Loucy (cell line): ENCODE data around the gene PITPNC1.

Experiments
- H2AFZ ChIP-seq: fragments of 200-600 bp; sonication (generic); 2 replicates; pipeline ENCODE4 v1.6.0; 2016; ENCODE audit warnings: antibody characterized with exemption, mild to moderate bottlenecking, low read length, moderate library complexity
- H3F3A ChIP-seq: fragments of 200-600 bp; 2 replicates; pipeline ENCODE4 v1.6.0; 2016; ENCODE audit warnings: antibody characterized with exemption, low read depth, mild to moderate bottlenecking
- H3K27me3 ChIP-seq: fragments of 200-600 bp; sonication (generic); 2 replicates; pipeline ENCODE4 v1.6.1; 2014; ENCODE audit warnings: low read length, mild to moderate bottlenecking; ENCODE audit not compliant: insufficient read depth, poor library complexity, severe bottlenecking
- H3K36me3 ChIP-seq: fragments of 200-600 bp; sonication (generic); 2 replicates; pipeline ENCODE4 v1.6.1; 2016; ENCODE audit warnings: low read length; ENCODE audit not compliant: insufficient read depth
- H3K4me1 ChIP-seq: fragments of 200-600 bp; sonication (generic); 2 replicates; pipeline ENCODE4 v1.5.1; 2014; ENCODE audit warnings: low read length, mild to moderate bottlenecking; ENCODE audit not compliant: insufficient read depth, poor library complexity, severe bottlenecking
- H3K4me2 ChIP-seq: fragments of 200-600 bp; sonication (generic); 2 replicates; pipeline ENCODE4 v1.6.0; 2014; ENCODE audit warnings: antibody characterized with exemption, low read length, low read depth, mild to moderate bottlenecking; ENCODE audit not compliant: poor library complexity, severe bottlenecking
- H3K4me3 ChIP-seq: fragments of 200-600 bp; sonication (generic); 2 replicates; pipeline ENCODE4 v1.5.1; 2014; ENCODE audit warnings: low read length, mild to moderate bottlenecking, mixed read lengths; ENCODE audit not compliant: poor library complexity, severe bottlenecking
- H3K79me2 ChIP-seq: fragments of 200-600 bp; sonication (generic); 2 replicates; pipeline ENCODE4 v1.6.1; 2014; ENCODE audit warnings: low read length; ENCODE audit not compliant: insufficient read depth
- H3K9ac ChIP-seq: fragments of 200-600 bp; sonication (generic); 2 replicates; pipeline ENCODE4 v1.6.0; 2014; ENCODE audit warnings: mild to moderate bottlenecking, low read depth, low read length, moderate library complexity; ENCODE audit not compliant: poor library complexity, severe bottlenecking
- H3K9me2 ChIP-seq: fragments of 200-600 bp; sonication (generic); replicated peaks from 2 replicates; pipeline ENCODE4 v1.6.1; 2016; ENCODE audit warnings: low read depth, low read length, mixed read lengths
- H3K9me3 ChIP-seq: fragments of 200-600 bp; sonication (generic); 2 replicates; pipeline ENCODE4 v1.6.1; 2014; ENCODE audit warnings: mild to moderate bottlenecking, antibody characterized with exemption, low read length, low read depth; ENCODE audit not compliant: insufficient read depth
- H4K20me1 ChIP-seq: fragments of 200-600 bp; sonication (generic); 2 replicates; pipeline ENCODE4 v1.6.0; 2014; ENCODE audit warnings: antibody characterized with exemption, low read length, mild to moderate bottlenecking; ENCODE audit not compliant: insufficient read depth, poor library complexity, severe bottlenecking
- CTCF ChIP-seq: fragments of 200-600 bp; sonication (generic); conservative IDR thresholded peaks from 2 replicates; pipeline ENCODE4 v1.5.1; 2014; ENCODE audit warnings: mild to moderate bottlenecking, antibody characterized with exemption, low read length
- EZH2phosphoT487 ChIP-seq: fragments of 200-600 bp; IDR thresholded peaks from 2 replicates; pipeline ENCODE4 v1.6.1; 2018; ENCODE audit warnings: antibody characterized with exemption, mild to moderate bottlenecking, moderate library complexity, borderline replicate concordance

Gene PITPNC1

GRCh38 chr17:67729903-67730302, 352.8 kb downstream of the PITPNC1 start:
- H3K36me3 ChIP-seq = peaks cover 73% of the 10 kb centered on the region
- peaks cover 11% of the 10 kb centered on the region for H4K20me1 ChIP-seq
- no peak overlapping the region for H2AFZ ChIP-seq
- H3K9ac ChIP-seq = no peak overlapping the region
- no peaks in the 10 kb centered on the region for H3F3A ChIP-seq
- no peaks in the 10 kb centered on the region for H3K9me2 ChIP-seq
- peaks cover 4% of the 10 kb centered on the region; the same call in 1 of the 2 replicates for H3K9me3 ChIP-seq
- H3K79me2 ChIP-seq = peaks cover 22% of the 10 kb centered on the region; the same call in 1 of the 2 replicates
- no peaks in the 10 kb centered on the region for H3K27me3 ChIP-seq
- no peak overlapping the region for H3K4me3 ChIP-seq
- H3K4me2 ChIP-seq = no peak overlapping the region
- no peak for TF ChIP-seq EZH2phosphoT487
- peaks cover 8% of the 10 kb centered on the region for H3K4me1 ChIP-seq

- peaks cover 14% of the 10 kb centered on the region for H4K20me1 ChIP-seq
- no peak overlapping the region for H3K9ac ChIP-seq
- no peak overlapping the region for H3K4me2 ChIP-seq
- H3K9me2 ChIP-seq = no peaks in the 10 kb centered on the region
- H3K79me2 ChIP-seq = peaks cover 22% of the 10 kb centered on the region; the same call in 1 of the 2 replicates
- H3K4me3 ChIP-seq = no peak overlapping the region
- TF ChIP-seq EZH2phosphoT487 (no peak), CTCF (no peak)
- peaks cover 8% of the 10 kb centered on the region for H3K4me1 ChIP-seq
- H3K9me3 ChIP-seq = peaks cover 4% of the 10 kb centered on the region; the same call in 1 of the 2 replicates
- H3F3A ChIP-seq = no peaks in the 10 kb centered on the region
- H3K27me3 ChIP-seq = no peaks in the 10 kb centered on the region
- no peak overlapping the region for H2AFZ ChIP-seq
- peaks cover 69% of the 10 kb centered on the region for H3K36me3 ChIP-seq
Observed at GRCh38 chr17:67730731-67731130, 353.6 kb downstream of the PITPNC1 start.

GRCh38 chr17:67733449-67733848, 356.4 kb downstream of the PITPNC1 start:
- H3F3A ChIP-seq = no peaks in the 10 kb centered on the region
- H3K36me3 ChIP-seq = peaks cover 81% of the 10 kb centered on the region

More at GRCh38 chr17:67733449-67733848, 356.4 kb downstream of the PITPNC1 start:
- TF ChIP-seq CTCF = no peak
- peaks cover 8% of the 10 kb centered on the region for H3K4me1 ChIP-seq
- no peak overlapping the region for H2AFZ ChIP-seq
- H3K4me2 ChIP-seq = no peak overlapping the region
- H3K79me2 ChIP-seq = peaks cover 22% of the 10 kb centered on the region; the same call in 1 of the 2 replicates
- H3K9me3 ChIP-seq = peaks cover 4% of the 10 kb centered on the region; the same call in 1 of the 2 replicates
- H4K20me1 ChIP-seq = peaks cover 14% of the 10 kb centered on the region
- H3K27me3 ChIP-seq = no peaks in the 10 kb centered on the region
- no peak overlapping the region for H3K9ac ChIP-seq
- H3K9me2 ChIP-seq = no peaks in the 10 kb centered on the region
- no peak overlapping the region for H3K4me3 ChIP-seq
